ENCODE data around the gene C4orf50.

DNA sequence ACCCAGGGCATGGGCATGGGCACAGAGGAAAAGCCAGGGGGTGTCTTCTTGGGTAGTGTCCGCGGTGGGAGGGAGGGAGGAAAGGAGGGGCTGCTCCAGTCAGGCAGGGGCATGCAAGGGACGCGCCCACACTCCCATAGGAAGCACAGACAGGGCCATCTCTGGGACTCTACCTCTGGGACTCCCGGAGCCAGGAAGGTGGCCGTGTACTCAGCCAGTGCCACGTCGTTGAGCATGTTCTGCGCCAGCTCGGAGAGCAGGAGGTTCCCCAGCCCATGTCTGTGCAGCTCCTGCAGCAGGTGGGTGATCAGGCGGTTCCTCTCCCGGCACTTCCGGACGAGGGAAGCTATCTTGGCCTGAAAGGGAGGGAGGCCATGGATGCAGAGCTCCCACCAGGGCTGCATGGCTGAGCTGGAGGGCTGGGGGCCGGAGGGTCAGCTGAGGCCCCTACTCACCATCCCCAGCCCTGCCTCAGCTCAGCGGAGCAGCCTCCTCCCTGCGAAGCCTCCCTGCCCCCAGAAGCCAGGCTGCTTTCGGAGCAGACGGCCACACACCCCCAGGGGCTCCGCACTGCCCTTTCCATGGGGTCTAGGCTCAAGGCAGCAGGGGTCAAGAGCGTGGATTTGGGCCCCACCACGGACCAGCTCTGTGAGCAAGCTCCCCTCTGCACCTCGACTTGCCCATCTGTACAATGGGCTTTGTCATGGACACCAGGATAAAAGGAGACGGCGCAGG is 44.6 kb downstream of the C4orf50 start:
- TF ChIP-seq FOXM1 (IDR thresholded peaks at IDR 0.05; ENCODE audit: borderline replicate concordance) (no peak), SUZ12 (IDR thresholded peaks at IDR 0.05) (no peak), SP1 (IDR thresholded peaks at IDR 0.05) (no peak), ARNT (IDR thresholded peaks at IDR 0.05) (no peak), FOXA1 (IDR thresholded peaks at IDR 0.05) (no peak), TARDBP (IDR thresholded peaks at IDR 0.05) (no peak), FOXK2 (IDR thresholded peaks at IDR 0.05) (no peak), ELF4 (IDR thresholded peaks at IDR 0.05) (no peak), LEF1 (IDR thresholded peaks at IDR 0.05; ENCODE audit: borderline replicate concordance) (no peak), CTBP1 (IDR thresholded peaks at IDR 0.05; ENCODE audit: borderline replicate concordance) (no peak), BHLHE40 (IDR thresholded peaks at IDR 0.05; ENCODE audit: borderline replicate concordance) (no peak), ZNF384 (IDR thresholded peaks at IDR 0.05) (no peak), NFRKB (IDR thresholded peaks at IDR 0.05) (no peak)
